Psoas muscle (tissue), 8 donors: ENCODE data around the gene CHURC1. TPM values are rescaled to one million over a fixed set of nuclear protein-coding genes. Genes with fewer than 3 reads are reported as not detected.

Experiments
- ATAC-seq, 4 donors: fragments of 200-7000 bp; cut with Tn5 transposase; one replicate each; pipeline ENCODE4 v1.9.1; 2020; ENCODE audit warnings: moderate library complexity in 3 of 4, mild to moderate bottlenecking in 2 of 4
- DNase-seq, 2 donors: peaks; one replicate each; pipeline ENCODE4 v3.0.0-alpha.2; 2020
- H3K27ac ChIP-seq: fragments of 200-600 bp; one replicate; pipeline ENCODE4 v1.8.0; 2022
- H3K27me3 ChIP-seq, 3 donors: fragments of 200-600 bp in 1 of 3; one replicate each; pipeline versions ENCODE4 v1.6.1 to v1.8.0; 2013 to 2022; ENCODE audit warnings: low read length in 2 of 3, mild to moderate bottlenecking in 2 of 3, moderate library complexity in 1 of 3; ENCODE audit not compliant: insufficient read depth in 3 of 3
- H3K36me3 ChIP-seq, 2 donors: fragments of 200-600 bp in 1 of 2; one replicate each; pipeline versions ENCODE4 v1.6.1 to v1.8.0; 2013 to 2022; ENCODE audit warnings: low read depth in 1 of 2, mild to moderate bottlenecking in 1 of 2, moderate library complexity in 1 of 2; ENCODE audit not compliant: insufficient read depth in 1 of 2
- H3K4me1 ChIP-seq: fragments of 200-600 bp; one replicate; pipeline ENCODE4 v1.8.0; 2022
- H3K4me3 ChIP-seq: fragments of 200-600 bp; one replicate; pipeline ENCODE4 v1.8.0; 2022; ENCODE audit warnings: mild to moderate bottlenecking
- H3K9me3 ChIP-seq: fragments of 200-600 bp; one replicate; pipeline ENCODE4 v1.8.0; 2022
- WGBS, 3 donors: extraction: QIAGEN DNeasy Blood & Tissue Kit; methylation state at CpG; one replicate each; pipeline versions ENCODE4 v1.1.6 to v1.1.7; 2013; 5-methylcytosine and 5-hydroxymethylcytosine counted together
- intact Hi-C, 2 donors: fragments of 100-400 bp; cut with DNase I; formaldehyde crosslinking; loops; one replicate each; pipeline versions ENCODE4 v1.11.0 to v1.14.2; 2022
- polyA plus RNA-seq, 3 donors: library from polyadenylated mRNA; stranded (reverse); fragments of 200-250 nt; gene quantifications; one replicate each; pipeline ENCODE4 v1.2.3, GENCODE V29; 2013
- total RNA-seq, 4 donors: library from RNA; stranded (reverse); fragmentation: NEBNext Ultra II Directional in 2 of 4; extraction: Animal tissue kit (Norgen Biotek cat#: 25700) in 2 of 4; gene quantifications; one replicate each; pipeline versions ENCODE4 v1.2.1 to v1.2.4, GENCODE V29; 2021 to 2023
- TF ChIP-seq, protein P1 (sequence below): fragments of 200-600 bp; IDR thresholded peaks from one replicate; pipeline ENCODE4 v1.8.0; 2022; ENCODE audit warnings: antibody characterized with exemption
- donor health status: healthy with polysubstance abuse.
- donor health status: DM: no; HTN: no; CAD: no; lungs with moderate emphysema.
- donor health status: Bipolar disorder and iron deficiency.
- donor health status: healthy.
- donor health status: DM: yes; HTN: yes; CAD: no.
- donor health status: DM: no; HTN: no; CAD: no.
- donor health status: DM: no; HTN: no; CAD: no.
- donor health status: DM: yes; HTN: yes; CAD: no.

The CHURC1 gene
- total and polyA plus RNA-seq, 7 donors: 31.4 to 112 (median 77.9) TPM

DNA sequence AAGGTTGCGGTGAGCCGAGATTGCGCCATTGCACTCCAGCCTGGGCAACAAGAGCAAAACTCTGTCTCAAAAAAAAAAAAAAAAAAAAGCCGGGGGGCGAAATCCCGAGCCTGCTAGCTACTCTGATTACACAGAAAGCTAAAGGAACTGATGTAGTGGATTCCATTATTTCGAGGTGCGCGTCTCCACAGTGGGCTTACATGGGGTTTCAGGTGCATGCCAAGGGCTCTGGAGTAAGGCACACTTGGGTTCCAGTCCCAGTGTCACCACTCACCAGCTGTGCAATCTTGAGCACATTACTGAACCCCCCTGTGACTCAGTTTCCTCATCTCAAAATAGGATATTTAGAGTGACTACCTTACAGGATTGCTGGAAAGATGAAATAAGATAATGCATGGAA is 59.6 kb downstream of the CHURC1 start:
- 94 to 96% (median 94%) methylated on average over 8 to 9 of the region's 9 CpGs for WGBS, 3 donors
- TF ChIP-seq, protein P1, sequence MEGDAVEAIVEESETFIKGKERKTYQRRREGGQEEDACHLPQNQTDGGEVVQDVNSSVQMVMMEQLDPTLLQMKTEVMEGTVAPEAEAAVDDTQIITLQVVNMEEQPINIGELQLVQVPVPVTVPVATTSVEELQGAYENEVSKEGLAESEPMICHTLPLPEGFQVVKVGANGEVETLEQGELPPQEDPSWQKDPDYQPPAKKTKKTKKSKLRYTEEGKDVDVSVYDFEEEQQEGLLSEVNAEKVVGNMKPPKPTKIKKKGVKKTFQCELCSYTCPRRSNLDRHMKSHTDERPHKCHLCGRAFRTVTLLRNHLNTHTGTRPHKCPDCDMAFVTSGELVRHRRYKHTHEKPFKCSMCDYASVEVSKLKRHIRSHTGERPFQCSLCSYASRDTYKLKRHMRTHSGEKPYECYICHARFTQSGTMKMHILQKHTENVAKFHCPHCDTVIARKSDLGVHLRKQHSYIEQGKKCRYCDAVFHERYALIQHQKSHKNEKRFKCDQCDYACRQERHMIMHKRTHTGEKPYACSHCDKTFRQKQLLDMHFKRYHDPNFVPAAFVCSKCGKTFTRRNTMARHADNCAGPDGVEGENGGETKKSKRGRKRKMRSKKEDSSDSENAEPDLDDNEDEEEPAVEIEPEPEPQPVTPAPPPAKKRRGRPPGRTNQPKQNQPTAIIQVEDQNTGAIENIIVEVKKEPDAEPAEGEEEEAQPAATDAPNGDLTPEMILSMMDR: no peak
- Histone ChIP-seq H3K27me3 (no peaks in the 10 kb centered on the region), H3K4me1 (peaks cover 25% of the 10 kb centered on the region), H3K36me3 (no peaks in the 10 kb centered on the region), H3K4me3 (no peak overlapping the region), H3K27ac (no peak overlapping the region), H3K9me3 (no peaks in the 10 kb centered on the region)
- intact Hi-C loops: no loop called here
- no peak for ATAC-seq
- DNase-seq: no peak

DNA sequence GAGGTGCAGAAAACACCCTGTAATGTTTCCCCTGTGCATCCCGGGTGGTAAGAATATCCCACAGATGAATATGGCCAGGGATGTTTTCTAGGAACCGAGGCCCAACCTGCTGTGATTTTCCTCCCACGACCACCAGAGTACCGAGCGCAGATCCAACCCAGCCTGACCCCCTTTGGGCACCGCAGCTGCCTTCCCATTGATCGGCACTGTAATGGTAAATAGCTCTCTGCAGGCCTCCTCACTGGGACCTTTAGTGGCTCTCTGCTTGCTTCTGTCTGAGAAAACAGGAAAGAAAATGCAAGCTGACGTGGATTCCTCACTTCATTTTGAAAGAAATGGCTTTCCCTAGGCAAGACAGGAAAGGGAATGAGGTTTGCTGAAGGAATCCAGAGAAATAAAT is 60.3 kb downstream of the CHURC1 start:
- Histone ChIP-seq H3K4me3 (no peak overlapping the region), H3K27ac (no peak overlapping the region), H3K9me3 (no peaks in the 10 kb centered on the region), H3K4me1 (peaks cover 23% of the 10 kb centered on the region), H3K27me3 (no peaks in the 10 kb centered on the region), H3K36me3 (no peaks in the 10 kb centered on the region)
- intact Hi-C loops: no loop called here
- ATAC-seq (no peak), DNase-seq (no peak)
- 58 to 71% (median 65%) methylated on average over 8 of the region's 8 CpGs for WGBS, 3 donors
- TF ChIP-seq, protein P1: no peak

DNA sequence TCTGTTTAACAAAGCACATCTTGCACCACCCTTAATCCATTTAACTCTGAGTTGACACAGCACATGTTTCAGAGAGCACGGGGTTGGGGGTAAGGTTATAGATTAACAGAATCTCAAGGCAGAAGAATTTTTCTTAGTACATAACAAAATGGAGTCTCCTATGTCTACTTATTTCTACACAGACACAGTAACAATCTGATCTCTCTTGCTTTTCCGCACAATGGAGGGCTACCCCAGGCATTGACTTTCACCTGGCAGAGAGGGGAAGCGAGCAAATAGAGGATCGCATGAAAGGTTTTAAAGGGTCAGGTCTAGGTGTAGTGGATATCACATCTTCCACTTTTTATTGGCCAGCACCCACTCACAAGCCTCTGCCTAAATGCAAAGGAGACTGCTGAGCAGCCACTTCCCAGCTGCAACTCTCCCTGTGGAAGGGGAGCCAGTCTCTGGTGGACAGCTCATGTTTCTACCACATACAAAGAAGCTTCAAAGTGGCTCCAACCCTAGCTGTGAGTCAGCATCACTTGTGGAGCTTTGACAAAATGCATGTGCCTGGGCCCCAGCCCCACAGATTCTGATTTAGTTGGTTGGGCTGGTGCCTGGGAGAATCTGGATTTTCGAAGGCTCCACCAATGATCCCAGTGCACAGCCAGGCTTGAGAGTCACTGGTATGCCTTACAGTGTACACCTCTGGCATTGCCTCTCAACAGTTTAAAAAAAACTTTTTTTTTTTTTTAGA is 65.2 kb downstream of the CHURC1 start:
- Histone ChIP-seq H3K4me3 (no peak overlapping the region), H3K9me3 (no peaks in the 10 kb centered on the region), H3K36me3 (no peaks in the 10 kb centered on the region), H3K4me1 (peaks cover 3% of the 10 kb centered on the region), H3K27me3 (no peaks in the 10 kb centered on the region), H3K27ac (peak overlapping the region; percentile 67)
- no peak for DNase-seq
- intact Hi-C loops: loop anchor here (5.0 to 10.0 kb wide), 3 partner anchors 47 to 157 kb away; no protein-coding TSS in a partner anchor
- 62 to 88% (median 75%) methylated on average over 4 to 5 of the region's 5 CpGs for WGBS, 3 donors
- TF ChIP-seq, protein P1: no peak
- ATAC-seq: peak; percentile 66 to 90 (median 82)

DNA sequence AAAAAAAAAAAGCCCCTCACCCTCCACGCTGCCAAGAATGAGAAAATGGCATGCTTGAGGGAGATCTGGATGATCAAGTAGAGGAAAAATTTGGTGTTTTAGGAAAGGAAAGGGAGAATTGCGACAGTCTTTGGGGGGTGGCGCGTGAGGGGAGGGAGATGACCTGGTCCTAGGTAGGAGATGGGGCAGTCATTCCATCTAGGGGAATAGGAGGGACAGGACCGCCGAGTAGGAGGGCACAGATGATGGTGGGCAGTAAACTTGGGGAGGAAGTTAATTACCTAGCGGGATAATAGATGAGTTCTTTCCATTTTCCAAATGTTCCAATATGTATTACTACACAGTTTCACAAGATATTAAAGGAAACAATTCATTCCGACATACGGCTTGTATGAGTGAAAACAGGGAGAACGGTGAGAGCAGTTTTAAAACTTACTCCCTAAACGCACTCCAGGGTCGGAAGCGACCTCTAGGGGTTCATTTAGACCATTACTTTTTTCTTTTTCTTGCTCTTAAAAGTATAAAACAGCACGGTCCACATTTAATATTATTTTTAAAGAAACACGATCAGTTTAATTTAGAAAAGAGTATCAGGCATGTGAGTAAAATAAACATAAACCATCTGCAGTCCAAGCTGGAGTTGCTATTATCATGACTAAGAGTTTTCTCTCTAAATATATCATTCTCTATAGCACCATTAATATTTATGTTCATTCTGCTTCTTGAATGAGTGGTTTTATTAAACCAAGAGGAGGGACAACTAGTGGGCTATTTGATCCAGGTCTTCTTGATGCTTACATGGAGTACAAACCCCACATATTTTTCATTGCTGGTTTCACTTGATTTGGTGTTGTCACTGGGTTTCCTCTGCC is 69.4 kb downstream of the CHURC1 start:
- peak overlapping the region; percentile 8 for H3K4me3 ChIP-seq
- no peaks in the 10 kb centered on the region for H3K9me3 ChIP-seq
- H3K27ac ChIP-seq: no peak overlapping the region
- intact Hi-C loops: loop anchor here (5.0 to 10.0 kb wide), 3 partner anchors 51 to 161 kb away; no protein-coding TSS in a partner anchor
- no peaks in the 10 kb centered on the region for H3K36me3 ChIP-seq
- TF ChIP-seq, protein P1: peak; percentile 66
- DNase-seq: no peak
- 7 to 11% (median 7%) methylated on average over 15 of the region's 15 CpGs for WGBS, 3 donors
- peaks cover 17% of the 10 kb centered on the region for H3K4me1 ChIP-seq
- no peak for ATAC-seq
- no peaks in the 10 kb centered on the region for H3K27me3 ChIP-seq

Other genes starting within 250 kb of the CHURC1 start
- gene PLEKHG3, start 210.0 kb upstream of the CHURC1 start, total RNA-seq: 1 to 10 TPM; 5.2 to 8.2 (median 6.5) TPM
- 1 to 10 TPM; 1.9 to 3.1 (median 2.8) TPM for gene PLEKHG3, start 210.0 kb upstream of the CHURC1 start, polyA plus RNA-seq
- gene SPTB, start 34.5 kb upstream of the CHURC1 start, total RNA-seq: 100 to 1,000 TPM; 374 to 540 (median 492) TPM
- gene SPTB, start 34.5 kb upstream of the CHURC1 start, polyA plus RNA-seq: 100 to 1,000 TPM in 2 of 3 donors, 10 to 100 TPM in 1; 43.4 to 213 (median 153) TPM
- gene GPX2, start 28.3 kb downstream of the CHURC1 start, total RNA-seq: not detected
- under 1 TPM in 2 of 3 donors, not detected in 1; 0.04 to 0.21 TPM for gene GPX2, start 28.3 kb downstream of the CHURC1 start, polyA plus RNA-seq
- gene RAB15, start 57.9 kb downstream of the CHURC1 start, total RNA-seq: 10 to 100 TPM; 18.0 to 61.9 (median 24.2) TPM
- 1 to 10 TPM; 3.1 to 8.6 (median 3.3) TPM for gene RAB15, start 57.9 kb downstream of the CHURC1 start, polyA plus RNA-seq
- gene FNTB, start 72.4 kb downstream of the CHURC1 start, total RNA-seq: 10 to 100 TPM; 18.8 to 28.8 (median 20.1) TPM
- gene FNTB, start 72.4 kb downstream of the CHURC1 start, polyA plus RNA-seq: 10 to 100 TPM; 10.2 to 25.4 (median 11.9) TPM
- 100 to 1,000 TPM in 1 of 4 donors, 10 to 100 TPM in 3; 44.7 to 115 (median 55.9) TPM for gene MAX, start 188.1 kb downstream of the CHURC1 start, total RNA-seq
- 10 to 100 TPM; 44.5 to 83.6 (median 50.6) TPM for gene MAX, start 188.1 kb downstream of the CHURC1 start, polyA plus RNA-seq